Inferior parietal cortex (tissue), 1 donor: ENCODE results near the gene SLC25A42.

Experiments used
- DNase-seq: peaks from one replicate; pipeline ENCODE4 v3.0.0-alpha.2; 2016; ENCODE audit errors: extremely low spot score

The SLC25A42 gene

DNA sequence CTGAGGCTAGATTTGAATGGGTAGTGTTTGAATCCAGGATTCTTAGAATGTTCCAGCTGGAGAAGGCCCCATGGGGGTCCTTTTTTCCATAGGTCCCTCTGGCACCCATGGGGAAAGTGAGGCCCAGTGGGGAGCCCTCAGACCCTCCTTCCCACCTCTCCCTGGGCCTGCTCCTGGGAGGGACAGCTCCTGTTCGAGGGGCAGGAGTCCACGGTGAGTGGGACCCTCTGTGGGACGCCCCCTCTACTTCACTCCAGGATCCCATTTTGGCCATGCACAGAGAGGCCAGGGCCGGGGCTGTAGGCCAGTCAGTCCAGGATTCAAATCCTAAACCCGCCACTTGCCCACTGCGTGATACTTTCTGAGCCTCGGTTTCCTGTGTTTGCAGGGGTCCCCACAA lies 98.7 kb downstream of the SLC25A42 start:
- DNase-seq: no peak
